Fibroblast of skin of back (primary cell): ENCODE measurements around the gene CHKA.
"Not testable (repeated sequence)": the region's sequence is repeated elsewhere in the genome, so short reads cannot be mapped to it uniquely, and the experiment has no call there.

Experiments used
- DNase-seq: peaks from one replicate; pipeline ENCODE4 v3.0.0-alpha.2; 2013

Gene CHKA

DNA sequence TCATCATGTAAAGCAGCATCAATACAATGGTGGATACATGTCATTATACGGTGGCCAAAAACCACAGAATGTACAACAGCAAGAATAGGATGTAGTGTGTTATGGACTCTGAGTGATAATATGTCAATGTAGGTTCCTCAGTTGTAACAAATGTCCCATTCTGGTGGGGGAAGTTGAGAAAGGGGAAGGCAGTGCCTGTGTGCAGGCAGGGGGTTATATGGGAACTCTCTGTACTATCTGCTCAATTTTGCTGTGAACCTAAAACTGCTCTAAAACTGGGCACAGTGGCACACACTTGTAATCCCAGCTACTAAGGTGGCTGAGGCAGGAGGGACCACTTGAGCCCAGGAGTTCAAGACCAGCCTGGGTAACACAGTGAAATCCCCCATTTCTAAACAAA, 5.9 kb downstream of the CHKA start:
- DNase-seq: no peak

GRCh38 chr11:68113986-68114385, 7.2 kb downstream of the CHKA start:
- DNase-seq: peak; percentile 48

- DNase-seq: no peak
These were observed 13.5 kb downstream of the CHKA start for GRCh38 chr11:68107689-68108088.

DNA sequence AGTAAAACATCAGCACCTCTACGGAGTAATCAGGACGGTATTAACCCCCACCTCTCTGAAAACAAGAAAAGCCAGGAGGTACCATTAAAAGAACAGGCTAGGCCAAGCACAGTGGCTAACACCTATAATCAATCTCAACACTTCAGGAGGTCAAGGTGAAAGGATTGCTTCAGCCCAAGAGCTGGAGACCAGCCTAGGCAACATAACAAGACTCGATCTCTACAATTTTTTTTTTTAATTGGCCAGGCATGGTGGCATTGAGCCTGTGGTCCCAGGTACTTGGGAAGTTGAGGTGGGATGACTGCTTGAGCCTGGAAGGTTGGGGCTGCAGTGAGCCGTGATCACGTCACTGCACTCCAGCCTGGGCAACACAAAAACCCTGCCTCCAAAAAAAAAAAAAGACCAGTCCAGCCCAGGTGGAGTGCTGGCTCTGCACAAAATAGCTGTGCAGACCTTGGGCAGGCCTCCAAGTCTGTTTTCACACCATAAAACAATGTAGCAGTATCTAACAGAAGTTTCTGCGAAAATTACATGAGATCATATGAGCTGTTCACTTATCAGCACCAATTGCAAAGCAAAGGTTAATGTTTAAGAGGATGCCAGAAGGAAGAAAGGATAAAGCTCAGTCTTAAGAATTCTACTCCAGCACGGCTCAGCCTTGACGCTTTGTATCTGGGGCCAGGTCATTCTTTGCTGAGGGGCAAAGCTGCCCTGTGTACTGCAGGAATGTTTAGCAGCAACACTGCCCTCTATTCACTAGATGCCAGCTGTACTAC, 14.8 kb downstream of the CHKA start:
- DNase-seq: no peak

- DNase-seq: no peak
These were observed 21.4 kb downstream of the CHKA start for GRCh38 chr11:68099474-68100405.

GRCh38 chr11:68099057-68099456, 22.1 kb downstream of the CHKA start:
- DNase-seq: no peak

GRCh38 chr11:68096962-68097361, 24.2 kb downstream of the CHKA start:
- DNase-seq: no peak

DNA sequence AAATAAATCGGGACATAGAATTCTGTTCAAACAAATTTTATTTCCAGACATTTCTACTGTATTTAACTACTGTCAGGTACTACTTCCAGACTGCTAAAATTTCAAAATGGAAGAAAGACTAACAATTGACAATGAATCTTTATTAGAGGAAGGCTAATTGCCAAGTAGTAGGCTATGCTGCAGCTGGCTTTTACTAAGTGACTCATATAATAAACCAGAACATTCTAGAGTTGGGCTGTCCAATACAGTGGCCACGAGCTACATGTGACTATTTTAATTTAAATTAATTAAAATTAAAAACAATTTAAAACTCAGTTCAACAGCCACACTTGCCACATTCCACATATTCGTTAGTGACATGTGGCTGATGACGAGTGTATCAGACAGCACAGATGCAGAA, 27.6 kb downstream of the CHKA start:
- DNase-seq: no peak

DNA sequence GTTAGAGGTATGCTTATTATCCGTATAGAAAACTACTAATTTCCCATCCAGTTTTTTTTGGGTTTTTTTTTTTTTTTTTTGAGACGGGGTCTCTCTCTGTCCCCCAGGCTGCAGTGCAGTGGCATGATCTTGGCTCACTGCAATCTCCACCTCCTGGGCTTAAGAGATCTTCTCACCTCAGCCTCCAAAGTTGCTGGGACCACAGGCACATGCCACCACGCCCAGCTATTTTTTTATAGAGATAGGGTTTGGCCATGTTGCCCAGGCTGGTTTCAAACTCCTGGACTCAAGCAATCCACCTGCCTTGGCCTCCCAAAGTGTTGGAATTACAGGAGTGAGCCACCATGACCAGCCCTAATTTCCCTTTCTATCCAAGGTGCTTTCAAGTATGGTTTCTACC, 28.2 kb downstream of the CHKA start:
- not testable (repeated sequence) for DNase-seq

- DNase-seq: no peak
These were observed 28.8 kb downstream of the CHKA start for GRCh38 chr11:68092411-68092810.

DNA sequence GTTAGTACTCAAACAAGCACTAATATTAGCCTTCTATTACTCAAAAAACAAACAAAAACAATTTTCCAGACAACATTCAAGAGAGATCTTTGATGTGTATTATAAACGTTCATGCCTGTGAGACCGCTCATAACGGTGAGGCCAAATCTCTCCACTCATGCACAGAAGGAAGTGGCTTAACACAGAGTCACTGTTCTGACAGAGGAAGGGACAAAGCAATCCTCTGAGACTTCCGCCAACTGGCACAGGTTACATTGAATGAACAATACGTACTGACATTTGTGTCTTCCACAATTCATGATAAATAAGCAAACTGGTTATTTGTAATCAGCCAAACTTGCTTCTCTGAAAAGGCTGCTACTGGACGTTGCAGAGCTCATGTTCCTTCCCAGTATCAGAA, 30.5 kb downstream of the CHKA start:
- no peak for DNase-seq

DNA sequence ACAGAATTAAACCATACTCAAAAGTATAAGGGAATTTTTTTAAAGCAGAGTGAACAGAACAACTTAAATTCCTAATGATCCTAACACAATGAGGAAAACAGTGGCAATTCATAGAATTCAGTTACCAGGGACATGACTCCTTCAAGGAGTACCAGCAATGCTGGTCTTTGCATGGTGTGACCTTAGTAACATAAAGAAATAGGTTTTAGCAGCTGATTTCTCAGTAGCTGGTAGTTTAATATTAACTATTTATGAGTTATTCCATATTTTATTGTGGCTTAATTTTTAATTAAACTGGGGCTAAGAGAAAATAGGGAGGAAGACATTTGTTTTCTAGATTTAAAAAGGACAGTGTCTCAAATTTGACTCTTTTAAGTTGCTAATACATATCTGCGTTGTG, 30.9 kb downstream of the CHKA start:
- no peak for DNase-seq

DNA sequence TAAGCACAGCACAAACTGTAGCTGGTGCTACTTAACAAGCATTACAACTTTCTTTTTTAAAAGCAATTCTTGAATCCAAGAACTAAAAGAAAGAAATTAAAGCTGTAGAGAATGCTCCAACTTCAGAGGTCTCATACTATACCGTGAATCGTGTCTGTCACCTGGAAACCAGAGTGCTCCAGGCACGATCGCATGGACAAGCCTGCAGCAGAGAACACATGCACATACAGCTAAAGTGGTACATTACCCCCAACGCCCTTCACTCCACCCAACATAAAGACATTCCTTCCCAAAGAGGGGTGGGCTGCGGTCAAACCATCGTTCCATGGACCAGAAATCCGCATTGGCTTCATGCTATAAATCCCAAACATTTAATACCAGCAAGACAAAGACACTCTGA, 31.5 kb downstream of the CHKA start:
- no peak for DNase-seq

DNA sequence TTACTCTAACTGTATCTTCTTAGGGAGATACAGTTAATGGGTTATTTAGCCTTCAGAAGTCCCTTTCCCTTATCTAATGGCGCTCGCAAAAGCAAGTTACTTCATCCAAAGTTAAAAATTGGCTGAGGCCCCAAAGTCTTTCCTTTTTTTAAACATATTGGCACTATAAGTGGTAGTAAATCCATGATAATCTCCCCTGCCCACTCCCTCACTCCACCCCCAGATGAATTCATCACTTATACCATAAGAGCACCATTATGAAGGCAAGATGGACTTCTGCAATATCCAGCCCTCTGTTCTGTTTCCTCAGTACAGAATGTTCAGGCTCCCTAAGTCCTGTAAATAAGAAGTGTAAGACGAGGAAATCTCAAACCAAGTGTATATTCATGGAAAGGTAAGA, 37.7 kb downstream of the CHKA start:
- no peak for DNase-seq

DNA sequence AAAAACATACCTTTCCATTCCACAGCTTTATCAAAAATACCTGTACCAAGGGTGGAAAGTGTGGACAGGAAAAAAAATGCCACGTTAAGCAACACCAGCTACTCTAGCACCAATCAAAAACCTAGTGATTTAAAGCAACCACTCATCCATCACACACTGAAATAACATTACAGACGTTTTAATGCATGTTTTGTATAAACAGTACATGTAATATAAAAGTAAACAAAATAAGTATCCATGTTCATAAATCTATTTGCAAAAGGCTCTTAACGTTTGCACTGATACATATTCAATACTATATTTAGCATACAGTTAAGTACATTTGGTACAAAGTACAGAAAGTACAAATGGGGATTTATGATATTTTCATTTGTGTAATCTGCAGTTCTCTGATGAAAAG, 38.7 kb downstream of the CHKA start:
- DNase-seq: no peak

GRCh38 chr11:68081691-68082090, 39.5 kb downstream of the CHKA start:
- DNase-seq: no peak

GRCh38 chr11:68080860-68081259, 40.3 kb downstream of the CHKA start:
- DNase-seq: no peak

GRCh38 chr11:68077617-68078582, 43.3 kb downstream of the CHKA start:
- no peak for DNase-seq

DNA sequence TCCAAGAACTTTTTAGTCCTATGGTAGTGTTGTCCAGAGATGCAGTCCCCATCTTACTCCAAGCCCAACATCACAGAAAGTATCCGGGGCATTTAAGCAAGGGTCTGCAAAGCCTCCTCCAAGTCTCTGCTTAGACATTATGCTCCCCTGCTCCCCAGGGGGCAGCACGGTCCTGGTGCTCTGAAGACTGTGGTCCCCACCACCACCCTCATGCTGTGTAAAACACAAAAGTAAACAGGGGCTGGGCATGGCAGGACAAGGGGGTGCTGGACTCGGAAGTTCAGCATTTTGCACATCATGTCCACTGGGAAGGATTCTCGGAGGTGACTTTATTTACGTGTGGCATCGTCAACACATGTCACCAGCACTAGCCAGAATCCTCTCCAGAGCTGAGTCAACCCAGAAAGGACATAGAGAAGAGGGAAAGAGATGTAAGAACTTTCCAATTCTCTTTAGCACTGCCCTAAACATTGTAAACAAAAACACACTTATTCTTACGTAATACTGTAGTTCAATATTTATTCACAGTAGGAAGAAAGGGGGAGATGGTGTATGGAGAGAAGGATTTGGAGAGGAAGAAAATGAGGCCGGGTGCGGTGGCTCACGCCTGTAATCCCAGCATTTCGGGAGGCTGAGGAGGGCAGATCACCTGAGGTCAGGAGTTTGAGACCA, 44.7 kb downstream of the CHKA start:
- no peak for DNase-seq

GRCh38 chr11:68074584-68075352, 46.4 kb downstream of the CHKA start:
- DNase-seq: no peak
